Measurements from ENCODE around the gene PAX1. TPM values are rescaled to one million over a fixed set of nuclear protein-coding genes. Genes with fewer than 3 reads are reported as not detected.

Gene PAX1
- total and polyA plus RNA-seq, 9 of the 15 experiments (the other 6 are each of a cell fraction or from before 2014, with no cell fraction given), result not detected

DNA sequence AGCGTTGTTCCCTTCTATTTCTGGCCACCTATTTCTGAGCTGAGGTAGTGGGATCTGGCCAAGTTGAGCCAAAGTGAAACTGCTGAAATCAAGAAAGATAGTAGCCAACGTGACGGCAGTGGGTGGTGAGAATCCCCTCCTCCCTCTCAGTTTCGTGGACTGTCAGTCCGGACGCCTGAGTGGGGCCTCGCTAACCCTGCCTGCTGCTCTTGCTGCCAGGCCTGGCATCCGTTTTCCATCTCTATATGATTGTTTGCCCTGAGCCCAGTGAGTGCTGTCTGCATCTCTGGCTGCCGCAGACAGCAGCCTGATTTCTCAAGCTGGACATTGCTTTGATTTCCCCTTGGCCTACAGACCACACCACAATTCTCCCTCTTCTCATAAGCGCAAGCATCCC lies 23.5 kb upstream of the PAX1 start (continued):
- TF ChIP-seq, protein P1, sequence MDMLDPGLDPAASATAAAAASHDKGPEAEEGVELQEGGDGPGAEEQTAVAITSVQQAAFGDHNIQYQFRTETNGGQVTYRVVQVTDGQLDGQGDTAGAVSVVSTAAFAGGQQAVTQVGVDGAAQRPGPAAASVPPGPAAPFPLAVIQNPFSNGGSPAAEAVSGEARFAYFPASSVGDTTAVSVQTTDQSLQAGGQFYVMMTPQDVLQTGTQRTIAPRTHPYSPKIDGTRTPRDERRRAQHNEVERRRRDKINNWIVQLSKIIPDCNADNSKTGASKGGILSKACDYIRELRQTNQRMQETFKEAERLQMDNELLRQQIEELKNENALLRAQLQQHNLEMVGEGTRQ (CRISPR knock-in tag; IDR thresholded peaks at IDR 0.05), result no peak
- TF ChIP-seq SRF (CRISPR knock-in tag; IDR thresholded peaks at IDR 0.05) (no peak), ZNF121 (CRISPR knock-in tag; conservative IDR thresholded peaks at IDR 0.05) (no peak), STAG1 (CRISPR knock-in tag; IDR thresholded peaks at IDR 0.05; ENCODE audit: borderline replicate concordance) (no peak), MTA3 (IDR thresholded peaks at IDR 0.05; ENCODE audit: borderline replicate concordance) (no peak)

DNA sequence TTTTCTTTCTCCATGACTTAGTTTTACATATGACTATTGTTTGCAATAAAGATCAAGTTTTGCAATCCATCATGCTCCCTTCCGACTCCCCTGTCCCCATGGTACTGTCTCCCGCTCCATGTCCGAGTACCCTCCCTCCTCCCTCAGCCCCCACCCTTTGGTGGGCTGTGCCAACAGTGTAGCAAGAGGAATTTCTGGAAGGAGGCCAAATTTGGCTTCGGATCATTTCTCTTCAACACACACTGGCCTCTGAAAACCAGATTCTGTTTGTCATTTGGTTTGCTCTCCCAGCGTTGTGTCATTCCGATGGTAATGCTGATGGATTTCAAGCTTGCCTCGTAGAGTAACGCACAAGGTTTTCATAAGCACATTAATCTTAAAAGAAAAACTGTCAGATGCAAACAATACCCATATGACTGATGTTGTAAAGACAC lies 22.9 kb upstream of the PAX1 start:
- no peak for DNase-seq (ENCODE audit: extremely low read depth in 1 of 4, low spot score in 3 of 4)
- H3K27ac ChIP-seq (ENCODE audit: extremely low read depth, low read depth, low read length), result no peak overlapping the region
- ChIA-PET POLR2A (no interaction called here), CTCF (ENCODE audit: low intra/inter-chr PET ratio) (no interaction called here)
- H3K9ac ChIP-seq (ENCODE audit: insufficient read depth in 1 of 2, low read depth in 2 of 2, low read length in 2 of 2), result no peak overlapping the region
- no peak overlapping the region for H3K4me3 ChIP-seq
- H3K79me2 ChIP-seq (ENCODE audit: control insufficient read depth, insufficient read depth, low read length), result no peaks in the 10 kb centered on the region
- TF ChIP-seq ZNF644 (tag; IDR thresholded peaks at IDR 0.05; ENCODE audit: low read depth) (no peak), MBD2 (IDR thresholded peaks at IDR 0.05; ENCODE audit: borderline replicate concordance, low read depth) (no peak), NFIC (IDR thresholded peaks at IDR 0.05) (0 out of 2 replicates have a peak, but pooled peaks have one; percentile 7)
- TF ChIP-seq, protein P2, sequence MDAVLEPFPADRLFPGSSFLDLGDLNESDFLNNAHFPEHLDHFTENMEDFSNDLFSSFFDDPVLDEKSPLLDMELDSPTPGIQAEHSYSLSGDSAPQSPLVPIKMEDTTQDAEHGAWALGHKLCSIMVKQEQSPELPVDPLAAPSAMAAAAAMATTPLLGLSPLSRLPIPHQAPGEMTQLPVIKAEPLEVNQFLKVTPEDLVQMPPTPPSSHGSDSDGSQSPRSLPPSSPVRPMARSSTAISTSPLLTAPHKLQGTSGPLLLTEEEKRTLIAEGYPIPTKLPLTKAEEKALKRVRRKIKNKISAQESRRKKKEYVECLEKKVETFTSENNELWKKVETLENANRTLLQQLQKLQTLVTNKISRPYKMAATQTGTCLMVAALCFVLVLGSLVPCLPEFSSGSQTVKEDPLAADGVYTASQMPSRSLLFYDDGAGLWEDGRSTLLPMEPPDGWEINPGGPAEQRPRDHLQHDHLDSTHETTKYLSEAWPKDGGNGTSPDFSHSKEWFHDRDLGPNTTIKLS (IDR thresholded peaks at IDR 0.05; ENCODE audit: borderline replicate concordance, low read depth), result no peak
- TF ChIP-seq, protein P3, sequence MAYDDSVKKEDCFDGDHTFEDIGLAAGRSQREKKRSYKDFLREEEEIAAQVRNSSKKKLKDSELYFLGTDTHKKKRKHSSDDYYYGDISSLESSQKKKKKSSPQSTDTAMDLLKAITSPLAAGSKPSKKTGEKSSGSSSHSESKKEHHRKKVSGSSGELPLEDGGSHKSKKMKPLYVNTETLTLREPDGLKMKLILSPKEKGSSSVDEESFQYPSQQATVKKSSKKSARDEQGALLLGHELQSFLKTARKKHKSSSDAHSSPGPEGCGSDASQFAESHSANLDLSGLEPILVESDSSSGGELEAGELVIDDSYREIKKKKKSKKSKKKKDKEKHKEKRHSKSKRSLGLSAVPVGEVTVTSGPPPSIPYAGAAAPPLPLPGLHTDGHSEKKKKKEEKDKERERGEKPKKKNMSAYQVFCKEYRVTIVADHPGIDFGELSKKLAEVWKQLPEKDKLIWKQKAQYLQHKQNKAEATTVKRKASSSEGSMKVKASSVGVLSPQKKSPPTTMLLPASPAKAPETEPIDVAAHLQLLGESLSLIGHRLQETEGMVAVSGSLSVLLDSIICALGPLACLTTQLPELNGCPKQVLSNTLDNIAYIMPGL (CRISPR knock-in tag; IDR thresholded peaks at IDR 0.05), result no peak
- TF ChIP-seq, protein P4, sequence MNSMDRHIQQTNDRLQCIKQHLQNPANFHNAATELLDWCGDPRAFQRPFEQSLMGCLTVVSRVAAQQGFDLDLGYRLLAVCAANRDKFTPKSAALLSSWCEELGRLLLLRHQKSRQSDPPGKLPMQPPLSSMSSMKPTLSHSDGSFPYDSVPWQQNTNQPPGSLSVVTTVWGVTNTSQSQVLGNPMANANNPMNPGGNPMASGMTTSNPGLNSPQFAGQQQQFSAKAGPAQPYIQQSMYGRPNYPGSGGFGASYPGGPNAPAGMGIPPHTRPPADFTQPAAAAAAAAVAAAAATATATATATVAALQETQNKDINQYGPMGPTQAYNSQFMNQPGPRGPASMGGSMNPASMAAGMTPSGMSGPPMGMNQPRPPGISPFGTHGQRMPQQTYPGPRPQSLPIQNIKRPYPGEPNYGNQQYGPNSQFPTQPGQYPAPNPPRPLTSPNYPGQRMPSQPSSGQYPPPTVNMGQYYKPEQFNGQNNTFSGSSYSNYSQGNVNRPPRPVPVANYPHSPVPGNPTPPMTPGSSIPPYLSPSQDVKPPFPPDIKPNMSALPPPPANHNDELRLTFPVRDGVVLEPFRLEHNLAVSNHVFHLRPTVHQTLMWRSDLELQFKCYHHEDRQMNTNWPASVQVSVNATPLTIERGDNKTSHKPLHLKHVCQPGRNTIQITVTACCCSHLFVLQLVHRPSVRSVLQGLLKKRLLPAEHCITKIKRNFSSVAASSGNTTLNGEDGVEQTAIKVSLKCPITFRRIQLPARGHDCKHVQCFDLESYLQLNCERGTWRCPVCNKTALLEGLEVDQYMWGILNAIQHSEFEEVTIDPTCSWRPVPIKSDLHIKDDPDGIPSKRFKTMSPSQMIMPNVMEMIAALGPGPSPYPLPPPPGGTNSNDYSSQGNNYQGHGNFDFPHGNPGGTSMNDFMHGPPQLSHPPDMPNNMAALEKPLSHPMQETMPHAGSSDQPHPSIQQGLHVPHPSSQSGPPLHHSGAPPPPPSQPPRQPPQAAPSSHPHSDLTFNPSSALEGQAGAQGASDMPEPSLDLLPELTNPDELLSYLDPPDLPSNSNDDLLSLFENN (IDR thresholded peaks at IDR 0.05; ENCODE audit: low read depth in 2 of 2, low read length in 2 of 2), result no peak
- H3K9me1 ChIP-seq (ENCODE audit: control insufficient read depth, insufficient read depth, low read length), result no peaks in the 10 kb centered on the region
- H3K9me3 ChIP-seq (replicated peaks; ENCODE audit: control insufficient read depth, insufficient read depth, low read depth, low read length), result no peaks in the 10 kb centered on the region
- no peak for ATAC-seq
- H3K4me1 ChIP-seq (replicated peaks in 1 of 2; ENCODE audit: control insufficient read depth in 2 of 2, insufficient read depth in 2 of 2, low read length in 2 of 2), result no peaks in the 10 kb centered on the region; a peak in 1 of 5 replicates
- intact Hi-C loops (cut with micrococcal nuclease) (no loop called here), in situ Hi-C loops (cut with MboI) (no loop called here)
- H3K36me3 ChIP-seq (ENCODE audit: control insufficient read depth, insufficient read depth, low read length), result no peaks in the 10 kb centered on the region
- no peak overlapping the region for H3K4me2 ChIP-seq (ENCODE audit: insufficient read depth, low read length)
- WGBS (ENCODE audit: insufficient coverage, low coverage, missing lambda C conversion rate), result 13% methylated on average over 8 of the region's 8 CpGs
- no TSS peak for BruUV-seq (replicated peaks)
- H4K20me1 ChIP-seq (replicated peaks; ENCODE audit: control insufficient read depth, insufficient read depth, low read length), result no peaks in the 10 kb centered on the region
- H3K27me3 ChIP-seq (ENCODE audit: control insufficient read depth in 2 of 2, insufficient read depth in 2 of 2, low read length in 2 of 2), result peaks cover 0 to 13% of the 10 kb centered on the region in 2 experiments; a peak in 1 of 5 replicates
- H2AFZ ChIP-seq (ENCODE audit: low read depth, low read length), result no peak overlapping the region
- no peak for FAIRE-seq
